SU-DHL-6 (cell line): ENCODE results near the gene PRCD.

Source experiments
- H2AFZ ChIP-seq: fragments of 200-600 bp; sonication (generic); 2 replicates; pipeline ENCODE4 v1.6.1; 2014; ENCODE audit warnings: low read depth, mild to moderate bottlenecking, moderate library complexity, mixed read lengths, antibody characterized with exemption, low read length; ENCODE audit not compliant: severe bottlenecking
- H3F3A ChIP-seq: fragments of 200-600 bp; shearing (Covaris generic); 2 replicates; pipeline ENCODE4 v1.6.0; 2016; ENCODE audit warnings: antibody characterized with exemption, mild to moderate bottlenecking; ENCODE audit not compliant: insufficient read depth
- H3K27ac ChIP-seq: fragments of 200-600 bp; sonication (generic); 2 replicates; pipeline ENCODE4 v1.5.1; 2016; ENCODE audit warnings: low read depth, mild to moderate bottlenecking, low read length, moderate library complexity, mixed read lengths
- H3K27me3 ChIP-seq: fragments of 200-600 bp; sonication (generic), shearing (Covaris generic); 2 replicates; pipeline ENCODE4 v1.6.0; 2014; ENCODE audit warnings: mild to moderate bottlenecking, low read length
- H3K36me3 ChIP-seq: fragments of 200-600 bp; sonication (generic); 2 replicates; pipeline ENCODE4 v1.6.1; 2014; ENCODE audit warnings: mild to moderate bottlenecking, low read length, mixed read lengths
- H3K4me2 ChIP-seq: fragments of 300-600, 200-600 bp; shearing (Covaris generic), sonication (generic); 2 replicates; pipeline ENCODE4 v1.6.0; 2014; ENCODE audit warnings: low read length, low read depth, mild to moderate bottlenecking; ENCODE audit not compliant: poor library complexity, severe bottlenecking
- H3K4me3 ChIP-seq: fragments of 200-600 bp; sonication (generic); 2 replicates; pipeline ENCODE4 v1.5.1; 2014; ENCODE audit warnings: antibody characterized with exemption, low read length, mild to moderate bottlenecking, mixed read lengths; ENCODE audit not compliant: insufficient read depth, poor library complexity, severe bottlenecking
- H3K79me2 ChIP-seq: fragments of 200-600 bp; sonication (generic); 2 replicates; pipeline ENCODE4 v1.6.1; 2014; ENCODE audit warnings: mild to moderate bottlenecking, low read length, moderate library complexity; ENCODE audit not compliant: insufficient read depth
- H3K9ac ChIP-seq: fragments of 200-600 bp; sonication (generic); 2 replicates; pipeline ENCODE4 v1.7.0; 2014; ENCODE audit warnings: mild to moderate bottlenecking, low read length
- H3K9me2 ChIP-seq: fragments of 200-600 bp; sonication (generic); replicated peaks from 2 replicates; pipeline ENCODE4 v1.6.1; 2014; ENCODE audit warnings: low read length; ENCODE audit not compliant: insufficient read depth
- H3K9me3 ChIP-seq: fragments of 200-600 bp; sonication (generic); 2 replicates; pipeline ENCODE4 v1.6.1; 2014; ENCODE audit warnings: low read length, mixed read lengths; ENCODE audit not compliant: insufficient read depth
- H4K20me1 ChIP-seq: fragments of 200-600 bp; sonication (generic); 2 replicates; pipeline ENCODE4 v1.6.1; 2014; ENCODE audit warnings: low read depth, mild to moderate bottlenecking, antibody characterized with exemption, low read length, moderate library complexity, mixed read lengths
- CTCF ChIP-seq: fragments of 200-600 bp; sonication (generic); IDR thresholded peaks from one replicate; pipeline ENCODE4 v1.5.1; 2017; ENCODE audit warnings: antibody characterized with exemption, mild to moderate bottlenecking, low read length, moderate library complexity; ENCODE audit not compliant: insufficient read depth, poor library complexity, severe bottlenecking
- EZH2phosphoT487 ChIP-seq: fragments of 200-600 bp; sonication (generic), shearing (Covaris generic); conservative IDR thresholded peaks from 2 replicates; pipeline ENCODE4 v1.6.1; 2018; ENCODE audit warnings: mild to moderate bottlenecking, antibody characterized with exemption, low read length, moderate library complexity, mixed read lengths

Gene PRCD

GRCh38 chr17:76573096-76573495 lies 33.3 kb downstream of the PRCD start:
- Histone ChIP-seq H3K27ac (no peak overlapping the region), H3K4me3 (no peak overlapping the region), H2AFZ (no peak overlapping the region), H3F3A (no peaks in the 10 kb centered on the region), H3K9me2 (no peaks in the 10 kb centered on the region), H3K4me2 (no peak overlapping the region), H3K9me3 (no peaks in the 10 kb centered on the region), H3K9ac (no peak overlapping the region), H3K36me3 (no peaks in the 10 kb centered on the region), H3K27me3 (no peaks in the 10 kb centered on the region), H3K79me2 (no peaks in the 10 kb centered on the region), H4K20me1 (no peaks in the 10 kb centered on the region)
- TF ChIP-seq CTCF = no peak
- no peak for TF ChIP-seq EZH2phosphoT487

- no peak overlapping the region for H3K27ac ChIP-seq
- H4K20me1 ChIP-seq = no peaks in the 10 kb centered on the region
- no peak overlapping the region for H3K9ac ChIP-seq
- no peak overlapping the region for H3K4me2 ChIP-seq
- H3K27me3 ChIP-seq = no peaks in the 10 kb centered on the region
- H3K79me2 ChIP-seq = no peaks in the 10 kb centered on the region
- H3K9me3 ChIP-seq = no peaks in the 10 kb centered on the region
- H3K9me2 ChIP-seq = no peaks in the 10 kb centered on the region
- TF ChIP-seq CTCF = no peak
- TF ChIP-seq EZH2phosphoT487 = no peak
- H2AFZ ChIP-seq = no peak overlapping the region
- H3K4me3 ChIP-seq = no peak overlapping the region
- no peaks in the 10 kb centered on the region for H3F3A ChIP-seq
- H3K36me3 ChIP-seq = no peaks in the 10 kb centered on the region
Measured at GRCh38 chr17:76574166-76574565, 34.3 kb downstream of the PRCD start.

GRCh38 chr17:76575570-76575969 lies 35.7 kb downstream of the PRCD start:
- Histone ChIP-seq H3K9ac (no peak overlapping the region), H3K9me3 (no peaks in the 10 kb centered on the region), H3K4me2 (no peak overlapping the region), H3K4me3 (no peak overlapping the region), H4K20me1 (no peaks in the 10 kb centered on the region), H3K36me3 (no peaks in the 10 kb centered on the region), H2AFZ (no peak overlapping the region), H3K27ac (no peak overlapping the region), H3K27me3 (no peaks in the 10 kb centered on the region), H3K9me2 (no peaks in the 10 kb centered on the region), H3K79me2 (no peaks in the 10 kb centered on the region), H3F3A (no peaks in the 10 kb centered on the region)
- TF ChIP-seq EZH2phosphoT487 = no peak
- TF ChIP-seq CTCF = no peak

DNA sequence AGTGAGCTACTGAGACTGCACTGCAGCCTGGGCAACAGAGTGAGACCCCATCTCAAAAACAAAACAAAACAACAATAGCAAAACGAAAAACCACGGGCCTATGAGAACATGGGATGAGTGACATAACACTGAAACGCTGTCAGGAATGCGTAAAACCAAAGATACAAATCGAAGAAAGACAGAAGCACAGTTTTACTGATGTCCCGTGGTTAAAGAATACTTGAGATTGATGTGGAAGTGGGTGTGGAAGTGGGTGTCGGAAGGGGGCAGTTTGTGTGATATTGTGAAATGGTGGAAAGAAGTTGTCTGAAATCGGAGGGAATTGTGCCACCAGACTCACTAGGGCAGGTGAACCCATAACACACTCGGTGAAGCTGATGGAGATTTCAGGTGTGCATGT lies 36.3 kb downstream of the PRCD start:
- Histone ChIP-seq H3K27ac (no peak overlapping the region), H3K4me3 (no peak overlapping the region)
- no peak for TF ChIP-seq CTCF
- TF ChIP-seq EZH2phosphoT487 = no peak

More for the DNA sequence above, 36.3 kb downstream of the PRCD start:
- Histone ChIP-seq H3K36me3 (no peaks in the 10 kb centered on the region), H3K27me3 (no peaks in the 10 kb centered on the region), H3K9me2 (no peaks in the 10 kb centered on the region), H3K79me2 (no peaks in the 10 kb centered on the region), H2AFZ (no peak overlapping the region), H3K9ac (no peak overlapping the region), H4K20me1 (no peaks in the 10 kb centered on the region), H3K9me3 (no peaks in the 10 kb centered on the region), H3K4me2 (no peak overlapping the region), H3F3A (no peaks in the 10 kb centered on the region)
